Measurements from ENCODE around the gene FAM32A.

The FAM32A gene

DNA sequence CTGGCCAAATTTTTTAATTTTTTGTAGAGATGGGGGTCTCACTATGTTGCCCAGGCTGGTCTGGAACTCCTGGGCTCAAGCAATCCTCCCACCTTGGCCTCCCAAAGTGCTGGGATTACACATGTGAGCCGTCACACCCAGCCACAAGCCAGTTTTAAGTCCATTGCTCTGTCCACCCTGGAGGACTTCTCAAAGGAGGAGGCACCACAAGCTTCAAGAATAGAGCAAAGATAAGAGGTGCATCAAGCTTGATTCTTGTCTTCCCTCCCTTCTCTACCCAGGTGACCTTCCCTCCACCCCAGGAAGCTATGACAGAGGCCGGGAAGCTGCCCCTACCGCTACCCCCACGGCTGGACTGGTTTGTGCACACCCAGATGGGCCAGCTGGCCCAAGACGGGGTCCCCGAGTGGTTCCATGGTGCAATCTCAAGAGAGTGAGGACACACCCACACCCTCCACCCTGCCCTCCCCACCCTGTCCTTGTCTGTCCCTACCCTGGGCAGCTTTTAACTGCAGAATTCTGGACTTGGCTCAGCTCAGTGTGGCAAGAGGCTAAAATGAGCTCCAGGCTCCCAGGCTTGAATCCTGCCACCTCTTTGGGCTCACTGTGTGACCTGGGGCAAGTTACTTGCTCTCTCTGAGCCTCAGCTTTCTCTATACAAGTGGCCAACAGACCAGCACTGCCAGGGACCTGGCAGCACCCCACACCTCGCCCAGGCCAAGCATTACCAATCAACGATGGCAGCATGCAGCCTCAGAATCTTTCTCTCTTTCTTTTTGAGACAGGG is 36.6 kb upstream of the FAM32A start:
- H3K9ac ChIP-seq (ENCODE audit: low read depth, low read length): no peak overlapping the region
- no peak overlapping the region for H3K4me3 ChIP-seq (ENCODE audit: low read depth, low read length)
- H3K27me3 ChIP-seq (ENCODE audit: control insufficient read depth, insufficient read depth, low read length): no peaks in the 10 kb centered on the region
- no peaks in the 10 kb centered on the region for H3K36me3 ChIP-seq (ENCODE audit: control insufficient read depth, insufficient read depth, low read length)
- no peak overlapping the region for H3K27ac ChIP-seq (ENCODE audit: low read depth, low read length)
- peaks cover 3% of the 10 kb centered on the region; the same call in 1 of the 2 replicates for H3K4me1 ChIP-seq (ENCODE audit: control insufficient read depth, insufficient read depth, low read length)
- H3K9me3 ChIP-seq (ENCODE audit: control insufficient read depth, insufficient read depth, low read length): no peaks in the 10 kb centered on the region

DNA sequence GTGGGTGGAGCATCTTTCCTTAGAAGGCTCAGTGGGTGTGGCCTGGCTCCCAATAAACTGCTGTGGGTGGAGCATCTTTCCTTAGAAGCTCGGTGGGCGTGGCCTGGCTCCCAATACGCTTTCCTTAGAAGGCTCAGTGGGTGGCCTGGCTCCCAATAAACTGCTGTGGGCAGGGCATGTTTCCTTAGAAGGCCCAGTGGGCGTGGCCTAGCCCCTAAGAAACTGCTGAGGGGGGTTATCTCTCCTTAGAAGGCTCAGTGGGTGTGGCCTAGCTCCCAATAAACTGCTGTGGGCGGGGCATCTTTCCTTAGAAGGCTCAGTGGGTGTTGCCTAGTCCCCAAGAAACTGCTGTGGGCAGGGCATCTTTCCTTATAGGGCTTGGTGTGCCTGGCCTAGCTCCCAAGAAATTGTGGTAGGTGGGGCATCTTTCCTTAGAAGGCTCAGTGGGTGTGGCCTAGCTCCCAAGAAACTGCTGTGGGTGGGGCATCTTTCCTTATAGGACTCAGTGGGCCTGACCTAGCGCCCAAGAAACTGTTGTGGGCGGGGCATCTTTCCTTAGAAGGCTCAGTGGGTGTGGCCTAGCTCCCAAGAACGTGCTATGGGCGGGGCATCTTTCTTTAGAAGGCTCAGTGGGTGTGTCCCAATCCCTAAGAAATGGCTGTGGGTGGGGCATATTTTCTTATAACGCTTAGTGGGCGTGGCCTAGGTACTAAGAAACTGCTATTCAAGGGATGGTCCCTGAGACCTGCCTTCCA is 31.5 kb upstream of the FAM32A start:
- Histone ChIP-seq H3K36me3 (ENCODE audit: control insufficient read depth, insufficient read depth, low read length) (no peaks in the 10 kb centered on the region), H3K9me3 (ENCODE audit: control insufficient read depth, insufficient read depth, low read length) (no peaks in the 10 kb centered on the region), H3K4me3 (ENCODE audit: low read depth, low read length) (no peak overlapping the region), H3K27ac (ENCODE audit: low read depth, low read length) (no peak overlapping the region), H3K9ac (ENCODE audit: low read depth, low read length) (no peak overlapping the region), H3K4me1 (ENCODE audit: control insufficient read depth, insufficient read depth, low read length) (no peaks in the 10 kb centered on the region), H3K27me3 (ENCODE audit: control insufficient read depth, insufficient read depth, low read length) (no peaks in the 10 kb centered on the region)

DNA sequence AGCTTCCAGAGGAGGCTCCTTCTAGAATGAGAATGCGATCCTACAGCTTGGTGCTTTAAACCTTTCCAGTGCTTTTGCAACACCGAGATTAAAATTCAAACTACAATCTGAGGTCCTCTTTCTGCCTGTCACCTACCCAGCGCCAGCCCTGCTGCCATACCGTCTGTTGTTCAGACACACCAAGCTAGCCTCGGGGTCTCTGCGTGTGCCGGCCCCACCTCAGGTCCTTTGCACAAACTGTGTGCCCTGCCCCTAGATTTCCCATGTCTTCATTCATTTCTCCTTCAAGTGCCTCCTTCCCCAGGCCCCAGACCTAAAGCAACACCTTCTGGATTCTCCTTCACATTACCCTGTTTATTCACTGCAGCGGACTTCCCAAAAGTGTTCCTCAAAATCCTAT is 30.7 kb upstream of the FAM32A start:
- no peaks in the 10 kb centered on the region for H3K4me1 ChIP-seq (ENCODE audit: control insufficient read depth, insufficient read depth, low read length)
- no peak overlapping the region for H3K4me3 ChIP-seq (ENCODE audit: low read depth, low read length)
- H3K9me3 ChIP-seq (ENCODE audit: control insufficient read depth, insufficient read depth, low read length): no peaks in the 10 kb centered on the region
- no peaks in the 10 kb centered on the region for H3K36me3 ChIP-seq (ENCODE audit: control insufficient read depth, insufficient read depth, low read length)
- no peaks in the 10 kb centered on the region for H3K27me3 ChIP-seq (ENCODE audit: control insufficient read depth, insufficient read depth, low read length)
- H3K27ac ChIP-seq (ENCODE audit: low read depth, low read length): no peak overlapping the region
- no peak overlapping the region for H3K9ac ChIP-seq (ENCODE audit: low read depth, low read length)

DNA sequence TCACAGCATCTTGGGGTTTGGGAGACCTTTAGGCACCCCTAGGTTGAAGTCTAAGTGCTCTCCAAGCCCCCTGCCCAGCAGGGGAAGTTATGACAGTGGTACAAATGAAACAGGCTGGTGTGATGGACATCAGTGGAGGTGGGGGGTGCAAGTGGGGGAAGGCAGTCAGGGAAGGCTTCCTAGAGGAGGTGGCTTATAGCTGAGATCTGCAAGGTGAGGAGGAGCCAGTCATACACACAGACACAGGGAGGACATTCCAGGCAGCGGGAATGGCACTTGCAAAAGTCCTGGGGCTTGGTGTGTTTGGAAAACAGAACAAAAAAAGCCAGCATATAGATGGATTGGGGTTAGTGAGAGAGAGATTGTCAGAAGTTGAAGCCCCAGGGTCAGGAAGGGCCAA is 30.1 kb upstream of the FAM32A start:
- H3K27me3 ChIP-seq (ENCODE audit: control insufficient read depth, insufficient read depth, low read length): no peaks in the 10 kb centered on the region
- H3K4me1 ChIP-seq (ENCODE audit: control insufficient read depth, insufficient read depth, low read length): no peaks in the 10 kb centered on the region
- H3K9me3 ChIP-seq (ENCODE audit: control insufficient read depth, insufficient read depth, low read length): no peaks in the 10 kb centered on the region
- H3K27ac ChIP-seq (ENCODE audit: low read depth, low read length): no peak overlapping the region
- no peak overlapping the region for H3K4me3 ChIP-seq (ENCODE audit: low read depth, low read length)
- no peaks in the 10 kb centered on the region for H3K36me3 ChIP-seq (ENCODE audit: control insufficient read depth, insufficient read depth, low read length)
- no peak overlapping the region for H3K9ac ChIP-seq (ENCODE audit: low read depth, low read length)

DNA sequence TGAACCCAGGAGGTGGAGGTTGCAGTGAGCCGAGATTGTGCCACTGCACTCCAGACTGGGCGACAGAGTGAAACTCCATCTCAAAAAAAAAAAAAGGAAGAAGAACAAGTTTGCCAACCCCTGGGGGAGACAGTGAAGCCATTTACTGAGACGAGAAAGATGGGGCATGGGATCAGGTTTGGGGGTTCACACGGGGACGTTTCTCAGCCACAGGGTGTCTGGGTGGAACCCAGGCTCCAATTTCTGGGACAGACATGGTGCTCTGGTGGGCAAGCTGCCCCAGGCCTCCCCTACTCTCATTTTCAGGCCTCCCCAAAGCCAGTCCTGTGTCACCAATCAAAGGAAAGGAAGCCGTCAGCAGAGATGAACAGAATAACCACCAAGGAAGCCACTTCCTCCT is 28.3 kb upstream of the FAM32A start:
- Histone ChIP-seq H3K27me3 (ENCODE audit: control insufficient read depth, insufficient read depth, low read length) (no peaks in the 10 kb centered on the region), H3K9me3 (ENCODE audit: control insufficient read depth, insufficient read depth, low read length) (no peaks in the 10 kb centered on the region), H3K36me3 (ENCODE audit: control insufficient read depth, insufficient read depth, low read length) (no peaks in the 10 kb centered on the region), H3K4me1 (ENCODE audit: control insufficient read depth, insufficient read depth, low read length) (no peaks in the 10 kb centered on the region), H3K4me3 (ENCODE audit: low read depth, low read length) (no peak overlapping the region), H3K27ac (ENCODE audit: low read depth, low read length) (no peak overlapping the region), H3K9ac (ENCODE audit: low read depth, low read length) (no peak overlapping the region)

DNA sequence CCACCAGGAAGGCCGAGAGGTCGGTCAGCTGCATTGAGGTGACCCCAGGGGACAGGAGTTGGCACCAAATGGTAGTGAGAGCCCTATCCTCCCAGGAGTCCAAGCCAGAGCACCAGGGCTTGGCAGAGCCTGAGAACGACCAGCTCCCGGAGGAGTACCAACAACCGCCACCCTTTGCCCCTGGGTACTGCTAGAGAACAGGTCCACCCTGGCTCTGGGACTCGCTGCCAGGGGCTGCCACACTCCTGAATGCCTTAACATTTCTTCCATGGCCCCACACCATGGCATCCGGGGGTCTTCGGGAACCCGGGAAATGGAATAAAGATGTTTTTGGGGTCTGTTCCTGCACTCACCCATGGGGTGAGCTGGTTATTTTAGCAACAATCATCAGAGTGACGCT is 27.6 kb upstream of the FAM32A start:
- no peak overlapping the region for H3K27ac ChIP-seq (ENCODE audit: low read depth, low read length)
- no peaks in the 10 kb centered on the region for H3K4me1 ChIP-seq (ENCODE audit: control insufficient read depth, insufficient read depth, low read length)
- H3K27me3 ChIP-seq (ENCODE audit: control insufficient read depth, insufficient read depth, low read length): no peaks in the 10 kb centered on the region
- no peak overlapping the region for H3K9ac ChIP-seq (ENCODE audit: low read depth, low read length)
- no peaks in the 10 kb centered on the region for H3K36me3 ChIP-seq (ENCODE audit: control insufficient read depth, insufficient read depth, low read length)
- no peak overlapping the region for H3K4me3 ChIP-seq (ENCODE audit: low read depth, low read length)
- no peaks in the 10 kb centered on the region for H3K9me3 ChIP-seq (ENCODE audit: control insufficient read depth, insufficient read depth, low read length)

DNA sequence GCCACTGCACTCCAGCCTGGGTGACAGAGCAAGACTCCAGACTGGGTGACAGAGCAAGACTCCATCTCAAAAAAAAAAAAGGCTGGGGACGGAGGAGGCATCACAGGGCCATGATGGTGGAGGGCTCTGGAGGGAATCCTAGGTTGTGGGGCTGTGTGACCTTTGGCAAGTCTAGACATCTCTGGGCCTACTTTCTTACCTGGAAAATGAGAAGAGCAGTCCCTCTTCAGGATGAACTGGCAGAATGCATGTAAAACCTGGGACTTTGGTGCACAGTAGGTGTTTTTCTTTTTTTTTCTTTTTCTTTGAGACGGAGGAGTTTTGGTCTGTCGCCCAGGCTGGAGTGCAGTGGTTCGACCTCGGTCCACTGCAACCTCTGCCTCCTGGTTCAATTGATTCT is 25.6 kb upstream of the FAM32A start:
- Histone ChIP-seq H3K36me3 (ENCODE audit: control insufficient read depth, insufficient read depth, low read length) (no peaks in the 10 kb centered on the region), H3K4me3 (ENCODE audit: low read depth, low read length) (no peak overlapping the region), H3K4me1 (ENCODE audit: control insufficient read depth, insufficient read depth, low read length) (no peaks in the 10 kb centered on the region), H3K9ac (ENCODE audit: low read depth, low read length) (no peak overlapping the region), H3K27me3 (ENCODE audit: control insufficient read depth, insufficient read depth, low read length) (no peaks in the 10 kb centered on the region), H3K27ac (ENCODE audit: low read depth, low read length) (no peak overlapping the region), H3K9me3 (ENCODE audit: control insufficient read depth, insufficient read depth, low read length) (no peaks in the 10 kb centered on the region)

DNA sequence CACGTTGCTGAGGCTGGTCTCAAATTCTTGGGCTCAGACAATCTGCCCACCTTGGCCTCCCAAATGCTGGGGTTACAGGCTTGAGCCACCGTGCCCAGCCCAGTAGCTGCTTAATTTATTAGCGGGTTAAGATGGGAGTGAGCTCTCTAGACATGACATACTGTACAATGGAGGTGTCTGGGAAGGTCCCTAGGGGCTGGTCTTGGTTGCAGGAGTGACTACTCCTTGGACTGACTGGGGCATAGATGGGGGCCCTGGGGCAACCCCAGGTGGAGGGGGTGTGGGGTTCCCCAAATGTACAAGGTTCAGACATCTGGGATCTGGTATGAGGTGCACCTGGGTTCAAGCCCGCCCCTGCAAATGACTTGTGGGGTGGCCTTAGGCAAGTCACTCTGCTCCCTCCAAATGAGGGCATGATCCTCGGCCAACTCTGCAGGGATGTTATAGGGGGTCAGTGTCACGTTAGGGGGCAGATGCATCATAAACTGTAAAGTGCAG is 24.7 kb upstream of the FAM32A start:
- H3K4me1 ChIP-seq (ENCODE audit: control insufficient read depth, insufficient read depth, low read length): no peaks in the 10 kb centered on the region
- no peak overlapping the region for H3K27ac ChIP-seq (ENCODE audit: low read depth, low read length)
- H3K4me3 ChIP-seq (ENCODE audit: low read depth, low read length): no peak overlapping the region
- H3K9me3 ChIP-seq (ENCODE audit: control insufficient read depth, insufficient read depth, low read length): no peaks in the 10 kb centered on the region
- H3K9ac ChIP-seq (ENCODE audit: low read depth, low read length): no peak overlapping the region
- H3K27me3 ChIP-seq (ENCODE audit: control insufficient read depth, insufficient read depth, low read length): no peaks in the 10 kb centered on the region
- H3K36me3 ChIP-seq (ENCODE audit: control insufficient read depth, insufficient read depth, low read length): no peaks in the 10 kb centered on the region

DNA sequence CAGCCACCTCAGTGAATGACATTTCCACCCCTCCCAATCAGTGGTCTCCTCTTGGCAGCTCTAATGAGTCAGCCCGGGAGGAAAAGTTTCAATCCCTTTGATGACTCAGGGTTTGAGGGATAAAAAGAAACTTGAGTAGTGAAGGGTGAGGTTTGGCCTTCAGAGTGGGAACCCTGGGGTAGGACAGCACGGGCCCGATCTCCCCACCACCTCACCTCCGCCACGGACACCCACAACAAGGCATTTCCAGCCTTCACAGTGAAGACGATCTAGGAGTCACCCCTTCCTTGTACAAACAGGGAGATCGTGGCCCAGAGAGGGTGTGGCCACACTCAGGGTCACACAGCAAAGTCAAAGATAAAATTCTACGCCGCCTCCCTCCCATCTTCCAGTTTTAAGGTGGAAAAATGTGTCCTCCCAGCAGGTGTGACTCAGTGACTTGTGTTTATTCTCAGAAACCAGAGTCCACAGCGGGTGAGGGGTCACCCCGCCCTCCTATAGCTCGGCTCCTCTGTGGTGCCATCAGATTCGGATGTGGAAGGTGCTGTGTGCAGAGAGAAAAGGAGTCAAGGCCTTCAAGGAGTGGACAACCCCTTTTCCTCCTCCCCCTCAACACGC is 24.2 kb upstream of the FAM32A start:
- H3K4me1 ChIP-seq (ENCODE audit: control insufficient read depth, insufficient read depth, low read length): no peaks in the 10 kb centered on the region
- no peak overlapping the region for H3K9ac ChIP-seq (ENCODE audit: low read depth, low read length)
- H3K27ac ChIP-seq (ENCODE audit: low read depth, low read length): no peak overlapping the region
- no peak overlapping the region for H3K4me3 ChIP-seq (ENCODE audit: low read depth, low read length)
- H3K27me3 ChIP-seq (ENCODE audit: control insufficient read depth, insufficient read depth, low read length): no peaks in the 10 kb centered on the region
- no peaks in the 10 kb centered on the region for H3K36me3 ChIP-seq (ENCODE audit: control insufficient read depth, insufficient read depth, low read length)
- no peaks in the 10 kb centered on the region for H3K9me3 ChIP-seq (ENCODE audit: control insufficient read depth, insufficient read depth, low read length)

DNA sequence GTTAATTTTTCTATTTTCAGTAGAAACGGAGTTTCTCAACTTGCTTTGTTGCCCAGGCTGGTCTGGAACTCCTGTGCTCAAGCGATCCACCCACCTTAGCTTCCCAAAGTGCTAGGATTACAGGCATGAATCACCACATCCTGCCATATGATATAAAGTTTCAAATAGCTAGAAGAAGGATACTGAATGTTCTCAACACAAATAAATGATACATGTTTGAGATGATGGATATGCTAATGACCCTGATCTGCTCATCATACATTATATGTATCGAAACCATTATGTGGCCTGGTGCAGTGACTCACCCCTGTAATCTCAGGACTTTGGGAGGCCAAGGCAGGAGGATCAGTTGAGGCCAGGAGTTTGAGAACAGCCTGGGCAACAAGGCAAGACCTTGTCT is 23.4 kb upstream of the FAM32A start:
- H3K9ac ChIP-seq (ENCODE audit: low read depth, low read length): no peak overlapping the region
- no peak overlapping the region for H3K4me3 ChIP-seq (ENCODE audit: low read depth, low read length)
- no peaks in the 10 kb centered on the region for H3K9me3 ChIP-seq (ENCODE audit: control insufficient read depth, insufficient read depth, low read length)
- no peaks in the 10 kb centered on the region for H3K36me3 ChIP-seq (ENCODE audit: control insufficient read depth, insufficient read depth, low read length)
- H3K27ac ChIP-seq (ENCODE audit: low read depth, low read length): no peak overlapping the region
- no peaks in the 10 kb centered on the region for H3K4me1 ChIP-seq (ENCODE audit: control insufficient read depth, insufficient read depth, low read length)
- no peaks in the 10 kb centered on the region for H3K27me3 ChIP-seq (ENCODE audit: control insufficient read depth, insufficient read depth, low read length)

Measured in HUES48 (cell line).